Lower leg skin (tissue), 4 donors: ENCODE results near the gene NDUFA12. TPM values are rescaled to one million over a fixed set of nuclear protein-coding genes. Genes with fewer than 3 reads are reported as not detected.

Experiments used
- DNase-seq, 2 donors: peaks; one replicate each; pipeline ENCODE4 v3.0.0-alpha.2; 2019; ENCODE audit warnings: low spot score in 2 of 2
- H3K4me3 ChIP-seq: fragments of 200-600 bp; sonication (generic); 2 replicates; pipeline ENCODE4 v1.5.1; 2017; ENCODE audit warnings: mild to moderate bottlenecking, low read depth; ENCODE audit not compliant: poor library complexity, severe bottlenecking
- POLR2A ChIP-seq, 2 donors: fragments of 450-650 bp; IDR thresholded peaks; one replicate each; pipeline ENCODE4 v1.6.1; 2016 to 2017; ENCODE audit warnings: antibody characterized with exemption in 2 of 2, mild to moderate bottlenecking in 1 of 2, moderate library complexity in 1 of 2
- WGBS, 2 donors: methylation state at CpG; one replicate each; pipeline ENCODE4 v1.1.5; 2018; 5-methylcytosine and 5-hydroxymethylcytosine counted together
- intact Hi-C: fragments of 100-400 bp; cut with DNase I; formaldehyde crosslinking; loops from one replicate; pipeline ENCODE4 v1.15.0; 2023; ENCODE audit warnings: low total_unique reads
- total RNA-seq, 4 donors: library from RNA; depleted of rRNA; stranded (reverse); fragments of >200 nt; gene quantifications; one replicate each; pipeline ENCODE4 v1.1.0, GENCODE V29; 2016
- TF ChIP-seq, protein P1 (sequence below), 3 donors: fragments of 450-650 bp; IDR thresholded peaks; one replicate each; pipeline ENCODE4 v1.5.1; 2016; ENCODE audit warnings: antibody characterized with exemption in 3 of 3, mild to moderate bottlenecking in 3 of 3, moderate library complexity in 2 of 3

Gene NDUFA12
- total RNA-seq, 4 donors from 2014 or later, result 97.1 to 124 (median 99.8) TPM

DNA sequence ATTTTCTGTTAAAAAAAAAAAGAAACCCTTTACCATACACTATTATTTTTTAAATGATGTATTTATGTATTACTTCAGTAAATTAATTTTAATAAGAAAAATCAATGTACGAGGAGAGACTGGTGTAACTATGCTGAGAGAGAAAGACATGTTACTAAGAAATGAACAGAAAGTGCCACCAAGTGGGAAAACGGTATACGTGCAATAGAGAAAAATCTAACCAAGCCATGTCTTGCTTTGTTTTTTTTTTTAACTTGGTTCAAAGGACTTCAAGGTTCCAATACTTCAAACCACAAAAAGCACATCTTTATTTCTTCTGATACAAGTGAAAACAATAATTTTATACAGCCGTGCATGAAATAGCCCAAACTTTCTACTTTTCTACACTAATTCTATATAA is 22.9 kb downstream of the NDUFA12 start:
- intact Hi-C loops, result no loop called here
- no peak for TF ChIP-seq POLR2A (IDR thresholded peaks at IDR 0.05)
- TF ChIP-seq, protein P1, sequence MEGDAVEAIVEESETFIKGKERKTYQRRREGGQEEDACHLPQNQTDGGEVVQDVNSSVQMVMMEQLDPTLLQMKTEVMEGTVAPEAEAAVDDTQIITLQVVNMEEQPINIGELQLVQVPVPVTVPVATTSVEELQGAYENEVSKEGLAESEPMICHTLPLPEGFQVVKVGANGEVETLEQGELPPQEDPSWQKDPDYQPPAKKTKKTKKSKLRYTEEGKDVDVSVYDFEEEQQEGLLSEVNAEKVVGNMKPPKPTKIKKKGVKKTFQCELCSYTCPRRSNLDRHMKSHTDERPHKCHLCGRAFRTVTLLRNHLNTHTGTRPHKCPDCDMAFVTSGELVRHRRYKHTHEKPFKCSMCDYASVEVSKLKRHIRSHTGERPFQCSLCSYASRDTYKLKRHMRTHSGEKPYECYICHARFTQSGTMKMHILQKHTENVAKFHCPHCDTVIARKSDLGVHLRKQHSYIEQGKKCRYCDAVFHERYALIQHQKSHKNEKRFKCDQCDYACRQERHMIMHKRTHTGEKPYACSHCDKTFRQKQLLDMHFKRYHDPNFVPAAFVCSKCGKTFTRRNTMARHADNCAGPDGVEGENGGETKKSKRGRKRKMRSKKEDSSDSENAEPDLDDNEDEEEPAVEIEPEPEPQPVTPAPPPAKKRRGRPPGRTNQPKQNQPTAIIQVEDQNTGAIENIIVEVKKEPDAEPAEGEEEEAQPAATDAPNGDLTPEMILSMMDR (IDR thresholded peaks at IDR 0.05), result no peak
- H3K4me3 ChIP-seq, result no peak overlapping the region
- no peak for DNase-seq
- WGBS, 2 donors, result 74% methylated on average over 4 of the region's 4 CpGs

DNA sequence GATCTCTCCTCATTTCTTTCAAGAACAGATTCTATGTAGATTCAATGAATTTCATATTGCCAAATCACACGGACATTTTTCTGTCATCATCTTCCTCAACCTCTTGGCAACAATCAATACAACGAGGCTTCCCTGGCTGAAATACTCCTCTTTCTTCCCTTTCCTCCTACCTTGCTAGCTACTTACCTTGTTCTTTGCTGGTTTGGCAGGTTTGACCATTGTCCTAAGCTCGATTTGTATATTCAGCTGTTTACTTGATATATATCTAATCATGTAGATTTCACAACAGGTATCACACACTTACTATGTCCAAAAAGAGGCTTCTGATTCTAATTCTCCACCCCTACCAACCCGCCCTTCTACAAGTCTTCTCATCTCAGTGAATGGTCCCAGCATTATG is 23.6 kb downstream of the NDUFA12 start:
- intact Hi-C loops, result no loop called here
- TF ChIP-seq, protein P1 (IDR thresholded peaks at IDR 0.05), result no peak
- TF ChIP-seq POLR2A (IDR thresholded peaks at IDR 0.05), result no peak
- 77 to 86% methylated on average over 4 of the region's 4 CpGs for WGBS, 2 donors
- DNase-seq, result no peak
- H3K4me3 ChIP-seq, result no peak overlapping the region

DNA sequence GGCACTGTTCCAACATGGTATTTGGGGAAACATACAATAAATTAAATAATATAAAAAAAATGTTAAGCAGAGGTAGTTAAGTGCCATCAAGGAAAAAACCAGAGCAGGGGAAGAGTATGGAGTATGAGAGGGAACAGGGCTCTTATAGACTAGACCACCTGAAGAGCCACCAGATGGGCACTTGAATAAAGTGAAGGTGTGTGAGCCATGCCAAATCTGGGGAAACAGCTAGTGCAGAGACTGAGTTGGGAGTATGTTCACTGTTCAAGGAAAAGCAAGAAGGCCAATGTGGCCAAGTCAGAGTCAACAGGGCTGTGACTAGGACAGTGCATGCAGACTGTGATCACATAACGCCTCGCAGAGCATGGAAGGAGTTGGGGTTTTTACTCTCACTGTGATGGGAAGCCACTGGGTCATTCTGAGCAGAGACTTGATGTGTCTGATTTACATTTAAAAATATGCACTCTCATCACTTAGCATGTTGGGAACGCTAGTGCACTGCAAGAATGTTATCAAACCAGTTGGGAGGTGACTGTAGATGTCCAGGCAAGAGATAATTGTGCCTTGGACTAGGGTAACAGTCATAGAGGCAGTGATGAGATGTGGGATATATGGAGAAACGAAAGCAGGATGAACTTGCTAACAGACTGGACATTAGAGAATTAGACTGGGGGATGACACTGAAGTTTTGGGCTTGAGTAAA is 25.6 kb downstream of the NDUFA12 start:
- no peak for DNase-seq
- WGBS, 2 donors, result 74 to 81% methylated on average over 4 of the region's 4 CpGs
- no peak overlapping the region for H3K4me3 ChIP-seq
- TF ChIP-seq, protein P1 (IDR thresholded peaks at IDR 0.05), result no peak
- TF ChIP-seq POLR2A (IDR thresholded peaks at IDR 0.05), result no peak
- intact Hi-C loops, result no loop called here

GRCh38 chr12:94973221-94973620 is 30.3 kb downstream of the NDUFA12 start:
- 87 to 93% methylated on average over 5 of the region's 5 CpGs for WGBS, 2 donors
- intact Hi-C loops, result no loop called here
- no peak for TF ChIP-seq POLR2A (IDR thresholded peaks at IDR 0.05)
- TF ChIP-seq, protein P1 (IDR thresholded peaks at IDR 0.05), result no peak
- H3K4me3 ChIP-seq, result no peak overlapping the region
- no peak for DNase-seq

DNA sequence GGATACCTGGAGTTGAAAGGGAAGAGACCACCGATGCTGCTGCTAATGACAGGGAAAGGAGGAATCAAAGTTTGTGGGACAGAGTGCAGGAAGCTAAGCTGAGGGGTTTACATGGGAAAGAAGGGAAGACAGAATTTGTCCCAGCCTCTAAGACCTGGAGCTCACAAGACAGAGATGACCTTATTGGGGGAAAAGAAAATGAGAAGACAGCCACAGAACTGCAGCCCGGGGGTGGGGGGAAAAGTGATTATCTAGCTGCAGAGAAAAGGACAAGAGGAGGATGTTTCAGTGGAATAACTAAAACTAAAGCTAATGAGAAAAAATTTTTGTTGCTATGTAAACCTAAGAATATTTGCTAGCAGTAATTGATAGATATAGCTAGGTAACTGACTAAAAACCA is 30.7 kb downstream of the NDUFA12 start:
- no peak for TF ChIP-seq POLR2A (IDR thresholded peaks at IDR 0.05)
- TF ChIP-seq, protein P1 (IDR thresholded peaks at IDR 0.05), result no peak
- 90 to 96% methylated on average over 2 of the region's 2 CpGs for WGBS, 2 donors
- intact Hi-C loops, result no loop called here
- DNase-seq, result no peak
- no peak overlapping the region for H3K4me3 ChIP-seq

GRCh38 chr12:94971923-94972322 is 31.6 kb downstream of the NDUFA12 start:
- intact Hi-C loops, result no loop called here
- no peak overlapping the region for H3K4me3 ChIP-seq
- no peak for DNase-seq
- WGBS, 2 donors, result 95 to 98% methylated on average over 2 of the region's 2 CpGs
- TF ChIP-seq POLR2A (IDR thresholded peaks at IDR 0.05), result no peak
- TF ChIP-seq, protein P1 (IDR thresholded peaks at IDR 0.05), result no peak
